ENCODE results near the gene ATP2A1. TPM values are rescaled to one million over a fixed set of nuclear protein-coding genes. Genes with fewer than 3 reads are reported as not detected.
"Not testable (repeated sequence)": the region's sequence is repeated elsewhere in the genome, so short reads cannot be mapped to it uniquely, and the experiment has no call there.

ATP2A1 gene
- total RNA-seq, 1 donor from 2014 or later = 1.4 TPM

DNA sequence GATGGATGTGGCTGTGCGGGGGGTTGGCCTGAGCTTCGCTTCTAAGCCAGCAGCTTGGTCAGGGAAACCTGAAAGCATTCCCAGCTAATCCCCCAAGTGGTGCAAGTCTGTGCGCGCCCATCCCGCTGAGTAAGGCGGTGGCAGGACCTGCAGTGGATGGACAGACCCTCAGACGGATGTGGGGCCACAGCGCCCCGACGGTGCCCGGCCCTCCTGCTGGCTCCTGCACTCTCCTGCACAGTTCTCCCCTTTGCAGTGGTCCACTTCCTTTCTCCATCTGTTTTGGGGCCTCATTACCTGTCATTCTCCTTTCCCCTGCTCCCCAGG is 2.3 kb downstream of the ATP2A1 start:
- ATAC-seq (no peak), DNase-seq (ENCODE audit: low spot score) (no peak)

DNA sequence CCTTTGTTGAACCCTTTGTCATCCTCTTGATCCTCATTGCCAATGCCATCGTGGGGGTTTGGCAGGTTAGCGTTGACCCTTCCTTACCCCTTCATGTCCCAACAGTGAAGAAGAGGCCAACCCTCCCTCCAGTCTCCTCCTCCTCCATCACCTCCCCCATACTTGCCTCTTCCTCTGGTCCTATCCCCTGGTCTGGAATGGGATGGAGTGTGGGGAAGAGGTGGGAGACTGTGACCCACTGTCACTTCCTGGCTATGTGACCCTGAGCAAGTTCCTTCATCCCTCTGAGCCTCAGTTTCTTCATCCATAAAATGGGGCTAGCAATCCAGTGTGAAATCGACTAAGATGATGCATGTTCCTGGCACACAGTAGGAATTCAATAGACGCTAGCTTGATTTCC is 2.7 kb downstream of the ATP2A1 start:
- ATAC-seq = no peak
- no peak for DNase-seq (ENCODE audit: low spot score)

GRCh38 chr16:28881565-28881964 is 3.3 kb downstream of the ATP2A1 start:
- DNase-seq (ENCODE audit: low spot score); ATAC-seq: not testable (repeated sequence)

DNA sequence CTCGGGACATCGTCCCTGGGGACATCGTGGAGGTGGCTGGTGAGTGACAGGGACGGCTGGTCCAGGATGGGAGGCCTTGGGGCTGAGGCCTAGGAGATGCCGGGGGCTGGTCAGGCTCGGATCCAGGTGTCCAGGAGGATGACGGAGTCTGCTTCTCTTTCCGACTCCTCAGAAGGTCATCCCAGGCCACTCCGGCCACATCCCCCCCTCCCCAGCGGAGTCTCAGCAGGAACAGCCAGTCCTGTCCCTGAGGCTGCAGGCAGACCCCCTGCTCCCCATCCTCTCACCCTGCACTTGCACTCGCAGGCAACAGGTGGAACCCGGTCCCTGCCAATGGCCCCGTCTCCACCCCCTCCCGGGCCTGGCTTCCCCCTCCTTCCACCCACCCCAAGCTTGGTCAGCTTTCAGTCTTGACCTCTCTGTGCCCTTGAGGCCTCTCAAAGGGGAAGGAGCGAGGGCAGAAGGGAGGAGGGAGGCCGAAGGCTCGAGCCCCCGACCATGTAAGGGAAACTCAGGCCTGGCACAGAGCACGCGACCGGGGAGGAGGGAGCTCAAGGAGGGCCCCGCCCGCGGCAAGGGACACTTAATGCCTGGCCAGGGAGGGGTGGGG is 4.4 kb downstream of the ATP2A1 start:
- ATAC-seq (no peak), DNase-seq (ENCODE audit: low spot score) (no peak)

- DNase-seq (ENCODE audit: low spot score) (no peak), ATAC-seq (no peak)
These were observed 5.1 kb downstream of the ATP2A1 start for GRCh38 chr16:28883221-28883996.

GRCh38 chr16:28884045-28884444 is 5.8 kb downstream of the ATP2A1 start:
- DNase-seq (ENCODE audit: low spot score) = no peak

GRCh38 chr16:28886945-28887344 is 8.7 kb downstream of the ATP2A1 start:
- no peak for DNase-seq (ENCODE audit: low spot score)
- no peak for ATAC-seq

More at GRCh38 chr16:28884045-28884444, 5.8 kb downstream of the ATP2A1 start:
- no peak for ATAC-seq

GRCh38 chr16:28890355-28890754 is 12.1 kb downstream of the ATP2A1 start:
- ATAC-seq; DNase-seq (ENCODE audit: low spot score): not testable (repeated sequence)

DNA sequence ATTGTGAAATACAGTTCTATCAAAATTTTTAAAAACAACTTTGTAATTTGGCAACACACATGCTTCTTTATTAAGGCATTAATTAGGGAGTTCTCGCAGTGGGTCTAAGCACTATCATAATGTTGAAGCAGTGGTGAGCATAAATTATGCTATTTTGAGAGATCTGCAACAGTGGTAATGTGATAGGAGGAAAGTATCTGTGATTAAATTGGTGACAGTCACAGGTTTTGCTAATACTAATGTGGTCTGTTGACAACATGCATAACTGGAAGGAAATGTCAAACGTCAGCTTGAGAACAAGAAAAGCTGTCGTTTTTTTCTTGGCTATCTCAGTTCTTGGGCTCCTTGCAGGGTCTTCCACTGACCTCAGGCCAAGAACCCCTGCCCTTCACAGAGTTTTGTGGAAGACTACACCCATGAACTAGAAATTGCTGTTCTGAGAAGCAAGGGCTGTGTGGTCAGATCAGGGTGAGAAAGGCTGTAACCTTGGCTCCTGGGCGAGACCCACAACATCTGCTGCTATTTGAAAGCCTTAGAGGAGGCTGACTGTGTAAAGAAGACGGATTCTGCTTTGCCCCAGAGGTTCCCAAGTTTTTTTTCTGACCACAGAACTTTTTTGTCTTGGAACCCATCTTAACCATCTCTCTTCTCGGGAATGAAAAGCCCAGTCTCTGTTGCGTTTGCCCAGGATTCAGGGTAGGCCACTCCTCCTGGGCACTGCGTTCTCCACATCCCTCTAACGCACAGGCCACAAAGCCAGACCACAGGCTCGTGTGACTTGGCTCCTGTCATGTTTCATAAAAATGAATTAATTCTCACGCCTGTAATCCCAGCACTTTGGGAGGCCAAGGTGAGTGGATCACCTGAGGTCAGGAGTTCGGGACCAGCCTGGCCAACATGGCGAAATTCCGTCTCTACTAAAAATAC is 13.9 kb downstream of the ATP2A1 start:
- DNase-seq (ENCODE audit: low spot score) (no peak), ATAC-seq (no peak)

- ATAC-seq (no peak), DNase-seq (ENCODE audit: low spot score) (no peak)
These were observed 15.0 kb downstream of the ATP2A1 start for GRCh38 chr16:28893291-28893690.

GRCh38 chr16:28895609-28896008 is 17.3 kb downstream of the ATP2A1 start:
- ATAC-seq (no peak), DNase-seq (ENCODE audit: low spot score) (no peak)

- no peak for DNase-seq (ENCODE audit: low spot score)
- no peak for ATAC-seq
These were observed 19.5 kb downstream of the ATP2A1 start for GRCh38 chr16:28897826-28898225.

DNA sequence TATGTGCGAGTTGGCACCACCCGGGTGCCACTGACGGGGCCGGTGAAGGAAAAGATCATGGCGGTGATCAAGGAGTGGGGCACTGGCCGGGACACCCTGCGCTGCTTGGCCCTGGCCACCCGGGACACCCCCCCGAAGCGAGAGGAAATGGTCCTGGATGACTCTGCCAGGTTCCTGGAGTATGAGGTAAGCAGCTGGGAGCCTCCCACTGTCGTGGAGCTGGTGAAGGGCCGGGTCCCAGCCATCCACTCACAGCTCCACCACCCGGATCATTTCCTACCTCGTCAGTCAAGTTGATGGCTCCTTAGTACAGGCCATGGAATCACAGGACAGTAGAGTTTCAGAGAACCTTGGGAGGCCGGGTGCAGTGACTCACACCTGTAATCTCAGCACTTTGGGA is 20.0 kb downstream of the ATP2A1 start:
- DNase-seq (ENCODE audit: low spot score) (no peak), ATAC-seq (no peak)

- no peak for ATAC-seq
- no peak for DNase-seq (ENCODE audit: low spot score)
These were observed 20.7 kb downstream of the ATP2A1 start for GRCh38 chr16:28898942-28899341.

DNA sequence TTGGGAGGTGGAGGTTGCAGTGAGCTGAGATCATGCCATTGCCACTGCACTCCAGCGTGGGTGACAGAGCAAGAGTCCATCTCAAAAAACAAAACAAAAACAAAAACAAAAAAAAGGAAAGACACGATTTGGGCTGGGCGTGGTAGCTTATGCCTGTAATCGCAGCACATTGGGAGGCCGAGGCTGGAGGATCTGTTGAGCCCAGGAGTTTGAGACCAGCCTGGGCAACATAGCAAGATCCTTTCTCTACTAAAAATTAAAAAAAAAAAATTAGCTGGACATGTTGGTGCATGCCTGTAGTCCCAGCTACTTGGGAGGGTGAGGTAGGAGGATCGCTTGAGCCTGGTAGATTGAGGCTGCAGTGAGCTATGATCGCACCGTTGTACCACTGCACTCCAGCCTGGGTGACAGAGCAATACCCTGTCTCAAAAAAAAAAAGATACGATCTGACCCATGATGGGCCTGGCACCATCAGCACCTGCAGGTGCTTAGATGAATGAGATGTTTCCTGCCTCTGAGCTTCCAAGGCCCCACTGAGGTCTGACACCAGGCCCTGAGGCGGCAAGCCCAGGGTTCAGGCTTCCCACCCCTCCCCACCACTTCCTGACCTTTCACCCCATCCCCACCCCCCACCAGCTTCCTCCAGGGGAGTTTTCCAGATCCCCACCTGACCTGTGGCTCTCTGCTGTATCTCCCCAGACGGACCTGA is 21.7 kb downstream of the ATP2A1 start:
- DNase-seq (ENCODE audit: low spot score) (no peak), ATAC-seq (no peak)

DNA sequence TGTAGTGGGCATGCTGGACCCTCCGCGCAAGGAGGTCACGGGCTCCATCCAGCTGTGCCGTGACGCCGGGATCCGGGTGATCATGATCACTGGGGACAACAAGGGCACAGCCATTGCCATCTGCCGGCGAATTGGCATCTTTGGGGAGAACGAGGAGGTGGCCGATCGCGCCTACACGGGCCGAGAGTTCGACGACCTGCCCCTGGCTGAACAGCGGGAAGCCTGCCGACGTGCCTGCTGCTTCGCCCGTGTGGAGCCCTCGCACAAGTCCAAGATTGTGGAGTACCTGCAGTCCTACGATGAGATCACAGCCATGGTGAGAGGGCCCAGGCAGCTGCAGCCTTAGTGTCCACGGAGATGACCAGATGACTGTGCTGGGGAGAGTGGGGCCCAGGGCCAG is 22.3 kb downstream of the ATP2A1 start:
- ATAC-seq (no peak), DNase-seq (ENCODE audit: low spot score) (no peak)

DNA sequence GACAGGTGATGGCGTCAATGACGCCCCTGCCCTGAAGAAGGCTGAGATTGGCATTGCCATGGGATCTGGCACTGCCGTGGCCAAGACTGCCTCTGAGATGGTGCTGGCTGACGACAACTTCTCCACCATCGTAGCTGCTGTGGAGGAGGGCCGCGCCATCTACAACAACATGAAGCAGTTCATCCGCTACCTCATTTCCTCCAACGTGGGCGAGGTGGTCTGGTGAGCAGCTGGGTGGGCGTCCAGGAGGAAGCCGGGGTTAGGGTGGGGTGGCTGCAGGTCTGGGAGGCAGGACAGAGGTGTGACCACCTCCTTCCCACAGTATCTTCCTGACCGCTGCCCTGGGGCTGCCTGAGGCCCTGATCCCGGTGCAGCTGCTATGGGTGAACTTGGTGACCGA is 23.6 kb downstream of the ATP2A1 start:
- DNase-seq (ENCODE audit: low spot score) (no peak), ATAC-seq (no peak)

DNA sequence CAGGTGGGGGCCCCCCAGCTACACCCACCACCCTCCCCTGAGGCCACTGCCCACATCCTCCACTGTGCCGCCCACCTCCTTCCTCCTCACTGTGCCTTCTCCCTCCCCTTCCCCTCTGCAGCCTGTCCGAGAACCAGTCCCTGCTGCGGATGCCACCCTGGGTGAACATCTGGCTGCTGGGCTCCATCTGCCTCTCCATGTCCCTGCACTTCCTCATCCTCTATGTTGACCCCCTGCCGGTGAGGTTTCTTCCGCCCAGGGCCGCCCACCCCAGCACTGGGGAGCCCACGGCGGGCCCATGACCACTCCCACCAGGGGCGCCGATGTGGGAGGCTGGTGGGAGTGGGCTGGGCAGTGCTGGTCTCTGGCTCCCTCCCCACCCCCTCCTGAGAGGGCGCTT is 24.6 kb downstream of the ATP2A1 start:
- DNase-seq (ENCODE audit: low spot score) (no peak), ATAC-seq (peak; percentile 14)

DNA sequence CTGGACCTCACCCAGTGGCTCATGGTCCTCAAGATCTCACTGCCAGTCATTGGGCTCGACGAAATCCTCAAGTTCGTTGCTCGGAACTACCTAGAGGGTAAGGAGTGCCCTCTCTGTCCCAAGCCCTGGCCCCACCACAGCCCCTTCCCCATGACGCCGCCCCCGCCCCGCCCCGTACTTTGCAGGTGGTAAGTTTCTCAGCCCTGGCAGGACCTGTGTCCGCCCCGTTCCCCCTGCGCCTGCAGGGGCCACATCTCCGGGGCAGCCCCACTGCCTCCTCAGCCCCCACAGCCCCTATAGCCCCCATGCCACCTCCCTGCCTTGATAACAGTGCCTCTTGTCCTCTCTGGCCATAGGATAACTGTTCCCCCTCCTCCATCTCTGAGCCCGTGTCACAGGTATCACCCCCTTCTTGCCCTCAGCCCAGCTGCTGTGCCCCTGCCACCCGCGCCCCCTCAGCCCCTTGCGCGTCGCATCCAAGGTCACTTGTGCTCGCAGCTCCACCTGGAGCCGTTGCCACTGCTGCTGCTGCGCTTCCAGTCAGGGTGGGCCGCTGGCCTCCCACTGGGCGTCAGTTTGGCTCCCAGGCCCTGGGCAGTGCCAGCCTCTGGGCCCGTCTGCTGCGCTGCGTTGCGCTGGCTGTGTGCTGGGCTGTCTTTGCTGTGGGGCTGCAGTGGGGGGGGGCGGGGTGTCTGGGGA is 25.2 kb downstream of the ATP2A1 start:
- ATAC-seq (no peak), DNase-seq (ENCODE audit: low spot score) (no peak)

DNA sequence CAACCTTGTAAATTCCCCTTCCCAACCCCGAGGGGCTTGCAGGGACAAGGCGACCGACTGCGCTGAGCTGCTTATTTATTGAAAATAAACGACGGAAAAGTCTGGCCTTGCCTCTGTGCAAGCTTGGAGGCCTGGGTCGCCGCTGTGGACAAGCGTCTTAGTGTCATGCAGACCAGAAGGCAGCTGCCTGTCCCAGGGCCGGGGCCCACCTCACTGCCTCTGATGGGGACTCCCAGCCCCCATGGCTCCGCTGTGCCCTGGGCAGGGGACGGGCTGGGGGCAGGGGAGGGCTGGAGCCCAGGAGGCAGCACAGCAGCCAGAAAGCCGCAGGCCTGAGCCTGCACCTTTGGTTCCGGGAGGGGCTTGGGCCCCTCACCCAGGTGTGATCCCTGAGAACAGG is 26.1 kb downstream of the ATP2A1 start:
- ATAC-seq = no peak
- DNase-seq (ENCODE audit: low spot score) = no peak
